WTC11 (cell line): ENCODE measurements around the gene CAMSAP3. TPM values are rescaled to one million over a fixed set of nuclear protein-coding genes. Genes with fewer than 3 reads are reported as not detected.

Experiments
- ATF1 ChIP-seq: sonication (generic); formaldehyde crosslinking; IDR thresholded peaks from 2 replicates; pipeline ENCODE4 v1.8.1; 2023; ENCODE audit warnings: mild to moderate bottlenecking, moderate library complexity, missing genetic modification reagents
- CREM ChIP-seq: sonication (generic); formaldehyde crosslinking; IDR thresholded peaks from 2 replicates; pipeline ENCODE4 v1.8.1; 2022; ENCODE audit warnings: mild to moderate bottlenecking, missing genetic modification reagents, moderate library complexity
- FOXP1 ChIP-seq: sonication (generic); formaldehyde crosslinking; IDR thresholded peaks from 2 replicates; pipeline ENCODE4 v1.8.0; 2022; ENCODE audit warnings: missing genetic modification reagents, mild to moderate bottlenecking, moderate library complexity, borderline replicate concordance
- GRHL2 ChIP-seq: fragments of 250-450 bp; sonication (Bioruptor Pico); IDR thresholded peaks from 2 replicates; pipeline ENCODE4 v1.8.0; 2022; ENCODE audit warnings: mild to moderate bottlenecking, moderate library complexity; ENCODE audit not compliant: insufficient replicate concordance, severe bottlenecking
- GTF2I ChIP-seq: fragments of 250-450 bp; sonication (Bioruptor Pico); conservative IDR thresholded peaks from 2 replicates; pipeline ENCODE4 v1.4.0; 2021; ENCODE audit warnings: mild to moderate bottlenecking
- JAZF1 ChIP-seq: fragments of 250-450 bp; sonication (Bioruptor Pico); IDR thresholded peaks from 2 replicates; pipeline ENCODE4 v1.9.0; 2021; ENCODE audit warnings: moderate library complexity, mild to moderate bottlenecking, inconsistent platforms
- MYBL2 ChIP-seq: sonication (generic); formaldehyde crosslinking; IDR thresholded peaks from 2 replicates; pipeline ENCODE4 v1.8.1; 2023; ENCODE audit warnings: mild to moderate bottlenecking, moderate library complexity, missing genetic modification reagents
- NFATC4 ChIP-seq: fragments of 250-450 bp; sonication (Bioruptor Pico); IDR thresholded peaks from 2 replicates; pipeline ENCODE4 v1.9.0; 2021; ENCODE audit warnings: mild to moderate bottlenecking
- NFYB ChIP-seq: sonication (generic); formaldehyde crosslinking; conservative IDR thresholded peaks from 2 replicates; pipeline ENCODE4 v1.8.0; 2022; ENCODE audit warnings: low read depth, missing genetic modification reagents
- NR3C1 ChIP-seq: sonication (generic); formaldehyde crosslinking; conservative IDR thresholded peaks from 2 replicates; pipeline ENCODE4 v1.8.1; 2023; ENCODE audit warnings: low read depth, mild to moderate bottlenecking, missing genetic modification reagents
- OVOL2 ChIP-seq: fragments of 250-450 bp; sonication (Bioruptor Pico); IDR thresholded peaks from 2 replicates; pipeline ENCODE4 v1.9.0; 2021; ENCODE audit warnings: mild to moderate bottlenecking, borderline replicate concordance
- RORB ChIP-seq: fragments of 250-450 bp; sonication (Bioruptor Pico); IDR thresholded peaks from 2 replicates; pipeline ENCODE4 v1.9.0; 2021; ENCODE audit warnings: mild to moderate bottlenecking
- SMAD4 ChIP-seq: sonication (generic); formaldehyde crosslinking; IDR thresholded peaks from 2 replicates; pipeline ENCODE4 v1.8.0; 2022; ENCODE audit warnings: mild to moderate bottlenecking, missing genetic modification reagents
- SOX15 ChIP-seq: fragments of 250-450 bp; sonication (Bioruptor Pico); IDR thresholded peaks from 2 replicates; pipeline ENCODE4 v1.9.0; 2021; ENCODE audit warnings: mild to moderate bottlenecking
- TEAD1 ChIP-seq: sonication (generic); formaldehyde crosslinking; IDR thresholded peaks from 2 replicates; pipeline ENCODE4 v1.8.0; 2022; ENCODE audit warnings: mild to moderate bottlenecking, missing genetic modification reagents
- TP53 ChIP-seq: sonication (generic); formaldehyde crosslinking; IDR thresholded peaks from 2 replicates; pipeline ENCODE4 v1.8.1; 2023; ENCODE audit warnings: mild to moderate bottlenecking, missing genetic modification reagents
- ZNF121 ChIP-seq: sonication (generic); formaldehyde crosslinking; IDR thresholded peaks from 2 replicates; pipeline ENCODE4 v1.8.0; 2023; ENCODE audit warnings: missing genetic modification reagents
- ZNF219 ChIP-seq: sonication (generic); formaldehyde crosslinking; IDR thresholded peaks from 2 replicates; pipeline ENCODE4 v1.8.0; 2023; ENCODE audit warnings: missing genetic modification reagents, mild to moderate bottlenecking, borderline replicate concordance
- ZNF416 ChIP-seq: fragments of 250-450 bp; sonication (Bioruptor Pico); IDR thresholded peaks from 2 replicates; pipeline ENCODE4 v1.9.0; 2021; ENCODE audit warnings: mild to moderate bottlenecking, inconsistent platforms
- total RNA-seq: library from RNA; stranded (reverse); gene quantifications from 3 replicates; pipeline ENCODE4 v1.2.3, GENCODE V29; 2021
- TF ChIP-seq, protein P1 (sequence below): sonication (generic); formaldehyde crosslinking; conservative IDR thresholded peaks from 2 replicates; pipeline ENCODE4 v1.8.1; 2023; ENCODE audit warnings: mild to moderate bottlenecking, low read depth, missing genetic modification reagents, moderate library complexity
- TF ChIP-seq, protein P2 (sequence below): sonication (generic); formaldehyde crosslinking; IDR thresholded peaks from 2 replicates; pipeline ENCODE4 v1.8.1; 2023; ENCODE audit warnings: mild to moderate bottlenecking, missing genetic modification reagents
- TF ChIP-seq, protein P3 (sequence below): sonication (generic); formaldehyde crosslinking; conservative IDR thresholded peaks from 2 replicates; pipeline ENCODE4 v1.8.1; 2022; ENCODE audit warnings: mild to moderate bottlenecking, missing genetic modification reagents
- TF ChIP-seq, protein P4 (sequence below): sonication (generic); formaldehyde crosslinking; IDR thresholded peaks from 2 replicates; pipeline ENCODE4 v1.8.0; 2023; ENCODE audit warnings: missing genetic modification reagents, mild to moderate bottlenecking, borderline replicate concordance
- TF ChIP-seq, protein P5 (sequence below): sonication (generic); formaldehyde crosslinking; IDR thresholded peaks from 2 replicates; pipeline ENCODE4 v1.8.1; 2023; ENCODE audit warnings: mild to moderate bottlenecking, missing genetic modification reagents, moderate library complexity
- TF ChIP-seq, protein P6 (sequence below): fragments of 200-600 bp; IDR thresholded peaks from 2 replicates; pipeline ENCODE4 v1.8.0; 2022; ENCODE audit warnings: antibody characterized with exemption
- TF ChIP-seq, protein P7 (sequence below): sonication (generic); formaldehyde crosslinking; IDR thresholded peaks from 2 replicates; pipeline ENCODE4 v1.8.0; 2022; ENCODE audit warnings: mild to moderate bottlenecking, missing genetic modification reagents
- TF ChIP-seq, protein P8 (sequence below): fragments of 250-450 bp; sonication (Bioruptor Pico); IDR thresholded peaks from 2 replicates; pipeline ENCODE4 v1.9.0; 2021; ENCODE audit warnings: mild to moderate bottlenecking

The CAMSAP3 gene
- total RNA-seq, 1 experiment from 2014 or later, result 27.8 TPM

DNA sequence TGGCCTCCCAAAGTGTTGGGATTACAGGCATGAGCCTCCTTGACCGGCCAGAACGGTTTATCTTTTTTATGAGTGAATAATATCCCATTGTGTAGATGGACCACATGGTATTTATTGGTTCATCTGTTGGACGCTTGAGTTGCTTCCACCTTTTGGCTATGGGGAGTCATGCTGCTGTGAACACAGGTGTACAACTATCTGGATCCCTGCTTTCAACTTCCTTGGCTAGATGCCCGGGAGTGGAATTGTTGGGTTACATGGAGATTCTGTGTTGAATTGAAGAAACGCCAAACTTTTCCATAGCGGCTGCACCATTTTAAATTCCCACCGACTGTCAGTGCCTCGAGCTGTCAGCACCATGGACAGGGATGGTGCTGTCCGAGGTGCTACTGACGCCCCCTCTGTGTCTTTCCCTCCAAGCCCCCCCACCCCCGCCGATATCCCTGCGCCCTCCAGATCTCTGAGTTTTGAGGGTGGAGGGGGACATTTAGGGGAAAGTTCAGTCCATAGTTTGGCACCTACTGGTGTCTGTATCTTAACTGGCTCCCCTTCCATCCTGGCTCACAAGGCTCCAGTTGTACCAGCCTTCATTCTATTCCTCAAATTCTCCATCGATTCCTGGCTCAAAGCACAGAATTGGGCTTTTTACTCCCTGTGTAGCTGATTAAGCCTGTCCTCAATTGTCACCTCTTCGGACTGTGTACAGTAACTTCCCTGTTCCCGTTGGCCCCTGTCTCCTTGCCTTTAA is 32.8 kb upstream of the CAMSAP3 start (continued):
- TF ChIP-seq, protein P1, sequence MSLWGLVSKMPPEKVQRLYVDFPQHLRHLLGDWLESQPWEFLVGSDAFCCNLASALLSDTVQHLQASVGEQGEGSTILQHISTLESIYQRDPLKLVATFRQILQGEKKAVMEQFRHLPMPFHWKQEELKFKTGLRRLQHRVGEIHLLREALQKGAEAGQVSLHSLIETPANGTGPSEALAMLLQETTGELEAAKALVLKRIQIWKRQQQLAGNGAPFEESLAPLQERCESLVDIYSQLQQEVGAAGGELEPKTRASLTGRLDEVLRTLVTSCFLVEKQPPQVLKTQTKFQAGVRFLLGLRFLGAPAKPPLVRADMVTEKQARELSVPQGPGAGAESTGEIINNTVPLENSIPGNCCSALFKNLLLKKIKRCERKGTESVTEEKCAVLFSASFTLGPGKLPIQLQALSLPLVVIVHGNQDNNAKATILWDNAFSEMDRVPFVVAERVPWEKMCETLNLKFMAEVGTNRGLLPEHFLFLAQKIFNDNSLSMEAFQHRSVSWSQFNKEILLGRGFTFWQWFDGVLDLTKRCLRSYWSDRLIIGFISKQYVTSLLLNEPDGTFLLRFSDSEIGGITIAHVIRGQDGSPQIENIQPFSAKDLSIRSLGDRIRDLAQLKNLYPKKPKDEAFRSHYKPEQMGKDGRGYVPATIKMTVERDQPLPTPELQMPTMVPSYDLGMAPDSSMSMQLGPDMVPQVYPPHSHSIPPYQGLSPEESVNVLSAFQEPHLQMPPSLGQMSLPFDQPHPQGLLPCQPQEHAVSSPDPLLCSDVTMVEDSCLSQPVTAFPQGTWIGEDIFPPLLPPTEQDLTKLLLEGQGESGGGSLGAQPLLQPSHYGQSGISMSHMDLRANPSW, result peak; percentile 91; the same call in 1 of the 2 replicates
- TF ChIP-seq ZNF121 (CRISPR knock-in tag) (peak; percentile 91), CREM (CRISPR knock-in tag) (peak; percentile 91), MYBL2 (CRISPR knock-in tag) (peak; percentile 98), NFYB (CRISPR knock-in tag) (peak; percentile 70), FOXP1 (peak; percentile 99), NR3C1 (CRISPR knock-in tag) (peak; percentile 96), ZNF416 (CRISPR knock-in tag) (no peak), OVOL2 (no peak), ZNF219 (peak; percentile 99), SOX15 (no peak), SMAD4 (CRISPR knock-in tag) (peak; percentile 98), NFATC4 (CRISPR knock-in tag) (no peak), TEAD1 (CRISPR knock-in tag) (peak; percentile 99), RORB (CRISPR knock-in tag) (no peak), ATF1 (peak; percentile 96), JAZF1 (no peak), TP53 (CRISPR knock-in tag) (peak; percentile 98), GTF2I (CRISPR knock-in tag) (no peak), GRHL2 (CRISPR knock-in tag) (no peak)
- TF ChIP-seq, protein P2, sequence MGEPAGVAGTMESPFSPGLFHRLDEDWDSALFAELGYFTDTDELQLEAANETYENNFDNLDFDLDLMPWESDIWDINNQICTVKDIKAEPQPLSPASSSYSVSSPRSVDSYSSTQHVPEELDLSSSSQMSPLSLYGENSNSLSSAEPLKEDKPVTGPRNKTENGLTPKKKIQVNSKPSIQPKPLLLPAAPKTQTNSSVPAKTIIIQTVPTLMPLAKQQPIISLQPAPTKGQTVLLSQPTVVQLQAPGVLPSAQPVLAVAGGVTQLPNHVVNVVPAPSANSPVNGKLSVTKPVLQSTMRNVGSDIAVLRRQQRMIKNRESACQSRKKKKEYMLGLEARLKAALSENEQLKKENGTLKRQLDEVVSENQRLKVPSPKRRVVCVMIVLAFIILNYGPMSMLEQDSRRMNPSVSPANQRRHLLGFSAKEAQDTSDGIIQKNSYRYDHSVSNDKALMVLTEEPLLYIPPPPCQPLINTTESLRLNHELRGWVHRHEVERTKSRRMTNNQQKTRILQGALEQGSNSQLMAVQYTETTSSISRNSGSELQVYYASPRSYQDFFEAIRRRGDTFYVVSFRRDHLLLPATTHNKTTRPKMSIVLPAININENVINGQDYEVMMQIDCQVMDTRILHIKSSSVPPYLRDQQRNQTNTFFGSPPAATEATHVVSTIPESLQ (CRISPR knock-in tag), result peak; percentile 96
- TF ChIP-seq, protein P3, sequence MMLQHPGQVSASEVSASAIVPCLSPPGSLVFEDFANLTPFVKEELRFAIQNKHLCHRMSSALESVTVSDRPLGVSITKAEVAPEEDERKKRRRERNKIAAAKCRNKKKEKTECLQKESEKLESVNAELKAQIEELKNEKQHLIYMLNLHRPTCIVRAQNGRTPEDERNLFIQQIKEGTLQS (CRISPR knock-in tag), result peak; percentile 85
- TF ChIP-seq, protein P4, sequence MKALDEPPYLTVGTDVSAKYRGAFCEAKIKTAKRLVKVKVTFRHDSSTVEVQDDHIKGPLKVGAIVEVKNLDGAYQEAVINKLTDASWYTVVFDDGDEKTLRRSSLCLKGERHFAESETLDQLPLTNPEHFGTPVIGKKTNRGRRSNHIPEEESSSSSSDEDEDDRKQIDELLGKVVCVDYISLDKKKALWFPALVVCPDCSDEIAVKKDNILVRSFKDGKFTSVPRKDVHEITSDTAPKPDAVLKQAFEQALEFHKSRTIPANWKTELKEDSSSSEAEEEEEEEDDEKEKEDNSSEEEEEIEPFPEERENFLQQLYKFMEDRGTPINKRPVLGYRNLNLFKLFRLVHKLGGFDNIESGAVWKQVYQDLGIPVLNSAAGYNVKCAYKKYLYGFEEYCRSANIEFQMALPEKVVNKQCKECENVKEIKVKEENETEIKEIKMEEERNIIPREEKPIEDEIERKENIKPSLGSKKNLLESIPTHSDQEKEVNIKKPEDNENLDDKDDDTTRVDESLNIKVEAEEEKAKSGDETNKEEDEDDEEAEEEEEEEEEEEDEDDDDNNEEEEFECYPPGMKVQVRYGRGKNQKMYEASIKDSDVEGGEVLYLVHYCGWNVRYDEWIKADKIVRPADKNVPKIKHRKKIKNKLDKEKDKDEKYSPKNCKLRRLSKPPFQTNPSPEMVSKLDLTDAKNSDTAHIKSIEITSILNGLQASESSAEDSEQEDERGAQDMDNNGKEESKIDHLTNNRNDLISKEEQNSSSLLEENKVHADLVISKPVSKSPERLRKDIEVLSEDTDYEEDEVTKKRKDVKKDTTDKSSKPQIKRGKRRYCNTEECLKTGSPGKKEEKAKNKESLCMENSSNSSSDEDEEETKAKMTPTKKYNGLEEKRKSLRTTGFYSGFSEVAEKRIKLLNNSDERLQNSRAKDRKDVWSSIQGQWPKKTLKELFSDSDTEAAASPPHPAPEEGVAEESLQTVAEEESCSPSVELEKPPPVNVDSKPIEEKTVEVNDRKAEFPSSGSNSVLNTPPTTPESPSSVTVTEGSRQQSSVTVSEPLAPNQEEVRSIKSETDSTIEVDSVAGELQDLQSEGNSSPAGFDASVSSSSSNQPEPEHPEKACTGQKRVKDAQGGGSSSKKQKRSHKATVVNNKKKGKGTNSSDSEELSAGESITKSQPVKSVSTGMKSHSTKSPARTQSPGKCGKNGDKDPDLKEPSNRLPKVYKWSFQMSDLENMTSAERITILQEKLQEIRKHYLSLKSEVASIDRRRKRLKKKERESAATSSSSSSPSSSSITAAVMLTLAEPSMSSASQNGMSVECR (CRISPR knock-in tag), result peak; percentile 99
- TF ChIP-seq, protein P5, sequence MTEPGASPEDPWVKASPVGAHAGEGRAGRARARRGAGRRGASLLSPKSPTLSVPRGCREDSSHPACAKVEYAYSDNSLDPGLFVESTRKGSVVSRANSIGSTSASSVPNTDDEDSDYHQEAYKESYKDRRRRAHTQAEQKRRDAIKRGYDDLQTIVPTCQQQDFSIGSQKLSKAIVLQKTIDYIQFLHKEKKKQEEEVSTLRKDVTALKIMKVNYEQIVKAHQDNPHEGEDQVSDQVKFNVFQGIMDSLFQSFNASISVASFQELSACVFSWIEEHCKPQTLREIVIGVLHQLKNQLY (CRISPR knock-in tag), result peak; percentile 96; the same call in 1 of the 2 replicates
- TF ChIP-seq, protein P6, sequence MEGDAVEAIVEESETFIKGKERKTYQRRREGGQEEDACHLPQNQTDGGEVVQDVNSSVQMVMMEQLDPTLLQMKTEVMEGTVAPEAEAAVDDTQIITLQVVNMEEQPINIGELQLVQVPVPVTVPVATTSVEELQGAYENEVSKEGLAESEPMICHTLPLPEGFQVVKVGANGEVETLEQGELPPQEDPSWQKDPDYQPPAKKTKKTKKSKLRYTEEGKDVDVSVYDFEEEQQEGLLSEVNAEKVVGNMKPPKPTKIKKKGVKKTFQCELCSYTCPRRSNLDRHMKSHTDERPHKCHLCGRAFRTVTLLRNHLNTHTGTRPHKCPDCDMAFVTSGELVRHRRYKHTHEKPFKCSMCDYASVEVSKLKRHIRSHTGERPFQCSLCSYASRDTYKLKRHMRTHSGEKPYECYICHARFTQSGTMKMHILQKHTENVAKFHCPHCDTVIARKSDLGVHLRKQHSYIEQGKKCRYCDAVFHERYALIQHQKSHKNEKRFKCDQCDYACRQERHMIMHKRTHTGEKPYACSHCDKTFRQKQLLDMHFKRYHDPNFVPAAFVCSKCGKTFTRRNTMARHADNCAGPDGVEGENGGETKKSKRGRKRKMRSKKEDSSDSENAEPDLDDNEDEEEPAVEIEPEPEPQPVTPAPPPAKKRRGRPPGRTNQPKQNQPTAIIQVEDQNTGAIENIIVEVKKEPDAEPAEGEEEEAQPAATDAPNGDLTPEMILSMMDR, result no peak
- TF ChIP-seq, protein P7, sequence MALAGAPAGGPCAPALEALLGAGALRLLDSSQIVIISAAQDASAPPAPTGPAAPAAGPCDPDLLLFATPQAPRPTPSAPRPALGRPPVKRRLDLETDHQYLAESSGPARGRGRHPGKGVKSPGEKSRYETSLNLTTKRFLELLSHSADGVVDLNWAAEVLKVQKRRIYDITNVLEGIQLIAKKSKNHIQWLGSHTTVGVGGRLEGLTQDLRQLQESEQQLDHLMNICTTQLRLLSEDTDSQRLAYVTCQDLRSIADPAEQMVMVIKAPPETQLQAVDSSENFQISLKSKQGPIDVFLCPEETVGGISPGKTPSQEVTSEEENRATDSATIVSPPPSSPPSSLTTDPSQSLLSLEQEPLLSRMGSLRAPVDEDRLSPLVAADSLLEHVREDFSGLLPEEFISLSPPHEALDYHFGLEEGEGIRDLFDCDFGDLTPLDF (CRISPR knock-in tag), result peak; percentile 93
- TF ChIP-seq, protein P8, sequence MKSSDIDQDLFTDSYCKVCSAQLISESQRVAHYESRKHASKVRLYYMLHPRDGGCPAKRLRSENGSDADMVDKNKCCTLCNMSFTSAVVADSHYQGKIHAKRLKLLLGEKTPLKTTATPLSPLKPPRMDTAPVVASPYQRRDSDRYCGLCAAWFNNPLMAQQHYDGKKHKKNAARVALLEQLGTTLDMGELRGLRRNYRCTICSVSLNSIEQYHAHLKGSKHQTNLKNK, result no peak
